Sigmoid colon (tissue), 4 donors: ENCODE data around the gene CHSY3.

ENCODE experiments used
- CTCF ChIP-seq, 4 experiments: fragments of 450-650 bp in 3 of 4; fragments of 200-600 bp in 1 of 4; IDR thresholded peaks; one replicate each; pipeline ENCODE4 v1.5.1; 2016 to 2019; ENCODE audit warnings: antibody characterized with exemption in 4 of 4, mild to moderate bottlenecking in 3 of 4, moderate library complexity in 2 of 4
- POLR2AphosphoS5 ChIP-seq, 4 donors: sonication (generic); formaldehyde crosslinking; IDR thresholded peaks; one replicate each; pipeline ENCODE4 v1.6.1; 2017; ENCODE audit warnings: antibody characterized with exemption in 4 of 4

- TF ChIP-seq CTCF (IDR thresholded peaks at IDR 0.05): no peak
- no peak for TF ChIP-seq POLR2AphosphoS5 (IDR thresholded peaks at IDR 0.05)
Measured at GRCh38 chr5:130034566-130035210, 130.4 kb downstream of the CHSY3 start.
